B cell (primary cell): ENCODE data around the gene RPTOR. TPM values are rescaled to one million over a fixed set of nuclear protein-coding genes. Genes with fewer than 3 reads are reported as not detected.

Experiments
- ATAC-seq: fragments of 200-7000 bp; cut with Tn5 transposase; one replicate; pipeline ENCODE4 v1.10.0; 2021; ENCODE audit warnings: low read depth, mild to moderate bottlenecking, moderate number of reproducible peaks, moderate library complexity
- CTCF ChIA-PET: fragments of 350-600 bp; sonication (Branson Sonifier 250); formaldehyde crosslinking; loops from one replicate; lab custom pipeline; 2021; ENCODE audit warnings: antibody characterized with exemption, inconsistent platforms; lab: Charles Lee
- POLR2A ChIA-PET: fragments of 350-600 bp; sonication (Branson Sonifier 250); formaldehyde crosslinking; loops from one replicate; lab custom pipeline; 2021; ENCODE audit warnings: antibody characterized with exemption; lab: Charles Lee
- DNase-seq: peaks from one replicate; pipeline ENCODE4 v3.0.0; 2013
- H2AFZ ChIP-seq: 2 replicates; pipeline ENCODE4 v1.6.1; 2012; ENCODE audit warnings: mild to moderate bottlenecking, low read depth, low read length; ENCODE audit not compliant: insufficient read depth, poor library complexity, severe bottlenecking
- H3K27ac ChIP-seq, 2 donors: 1 replicate in 1 of 2; 2 replicates in 1 of 2; pipeline ENCODE4 v1.5.1; 2012 to 2013; ENCODE audit warnings: low read length in 2 of 2, mild to moderate bottlenecking in 2 of 2, moderate library complexity in 1 of 2
- H3K27me3 ChIP-seq, 4 experiments: fragments of 200-600 bp in 1 of 4; sonication (generic) in 1 of 4; replicated peaks in 1 of 4; 1 replicate in 2 of 4; 2 replicates in 2 of 4; pipeline versions ENCODE4 v1.6.1 to v1.7.0; 2013 to 2016; ENCODE audit warnings: low read length in 3 of 4, mild to moderate bottlenecking in 2 of 4, mixed read lengths in 1 of 4, moderate library complexity in 1 of 4; ENCODE audit not compliant: insufficient read depth in 4 of 4, control insufficient read depth in 3 of 4; ENCODE audit errors: control extremely low read depth in 1 of 4
- H3K36me3 ChIP-seq, 2 experiments: replicated peaks in 1 of 2; 1 replicate in 1 of 2; 2 replicates in 1 of 2; pipeline versions ENCODE4 v1.6.1 to v1.7.1; 2013; ENCODE audit warnings: low read length in 1 of 2; ENCODE audit not compliant: insufficient read depth in 2 of 2, control insufficient read depth in 1 of 2; ENCODE audit errors: control extremely low read depth in 1 of 2, extremely low read depth in 1 of 2
- H3K4me1 ChIP-seq, 2 donors: fragments of 200-600 bp in 1 of 2; sonication (generic) in 1 of 2; 1 replicate in 1 of 2; 2 replicates in 1 of 2; pipeline versions ENCODE4 v1.5.1 to v1.6.1; 2013 to 2017; ENCODE audit warnings: low read length in 2 of 2; ENCODE audit not compliant: control insufficient read depth in 2 of 2, insufficient read depth in 2 of 2
- H3K4me2 ChIP-seq: replicated peaks from 2 replicates; pipeline ENCODE3; 2012; ENCODE audit warnings: mild to moderate bottlenecking, low read depth, low read length; ENCODE audit not compliant: poor library complexity, severe bottlenecking
- H3K4me3 ChIP-seq, 5 experiments: fragments of 200-600 bp in 1 of 5; sonication (generic) in 1 of 5; 1 replicate in 3 of 5; 2 replicates in 2 of 5; pipeline versions ENCODE4 v1.5.1 to v1.7.0; 2011 to 2016; ENCODE audit warnings: low read length in 4 of 5, mild to moderate bottlenecking in 4 of 5, low read depth in 2 of 5, control low read depth in 1 of 5, moderate library complexity in 1 of 5; ENCODE audit not compliant: insufficient read depth in 1 of 5; ENCODE audit errors: control extremely low read depth in 1 of 5, extremely low read depth in 1 of 5
- H3K79me2 ChIP-seq: fragments of 200-600 bp; sonication (generic); one replicate; pipeline ENCODE4 v1.6.0; 2016; ENCODE audit warnings: low read length; ENCODE audit not compliant: control insufficient read depth, insufficient read depth
- H3K9ac ChIP-seq: fragments of 200-600 bp; sonication (generic); 2 replicates; pipeline ENCODE4 v1.6.1; 2017; ENCODE audit warnings: mild to moderate bottlenecking, low read length, moderate library complexity
- H3K9me3 ChIP-seq, 3 donors: one replicate each; pipeline versions ENCODE4 v1.6.1 to v1.7.1; 2013; ENCODE audit warnings: low read length in 2 of 3; ENCODE audit not compliant: control insufficient read depth in 2 of 3, insufficient read depth in 1 of 3; ENCODE audit errors: control extremely low read depth in 1 of 3
- H4K20me1 ChIP-seq: 2 replicates; pipeline ENCODE4 v1.6.0; 2012; ENCODE audit warnings: mild to moderate bottlenecking, low read length; ENCODE audit not compliant: insufficient read depth, control insufficient read depth, poor library complexity, severe bottlenecking
- H3K27ac Mint-ChIP-seq: one replicate; pipeline ENCODE4 v1.8.0; 2021; ENCODE audit warnings: mixed read lengths
- H3K27me3 Mint-ChIP-seq: one replicate; pipeline ENCODE4 v1.8.0; 2021; ENCODE audit warnings: mixed read lengths
- H3K4me1 Mint-ChIP-seq: one replicate; pipeline ENCODE4 v1.8.0; 2021; ENCODE audit warnings: mixed read lengths
- H3K4me3 Mint-ChIP-seq: one replicate; pipeline ENCODE4 v1.8.0; 2021; ENCODE audit warnings: mixed read lengths
- H3K9me3 Mint-ChIP-seq: one replicate; pipeline ENCODE4 v1.8.0; 2022; ENCODE audit warnings: mixed read lengths; ENCODE audit not compliant: insufficient read depth
- CTCF ChIP-seq: fragments of 200-600 bp; IDR thresholded peaks from one replicate; pipeline ENCODE4 v1.8.0; 2022; ENCODE audit warnings: antibody characterized with exemption, mild to moderate bottlenecking
- EZH2 ChIP-seq: IDR thresholded peaks from 2 replicates; pipeline ENCODE4 v1.6.1; 2012; ENCODE audit warnings: borderline replicate concordance, low read depth, mild to moderate bottlenecking, moderate library complexity, low read length; ENCODE audit not compliant: insufficient read depth, poor library complexity, severe bottlenecking
- WGBS: methylation state at CpG from one replicate; pipeline ENCODE4 v1.1.5; 2013; ENCODE audit warnings: missing lambda C conversion rate; ENCODE audit not compliant: insufficient coverage; 5-methylcytosine and 5-hydroxymethylcytosine counted together
- intact Hi-C: fragments of 100-400 bp; cut with micrococcal nuclease; formaldehyde crosslinking; loops from one replicate; pipeline ENCODE4 v1.10.0; 2022
- polyA plus RNA-seq: library from polyadenylated mRNA; depleted of rRNA; stranded (reverse); fragments of >200 nt; gene quantifications from 2 replicates; pipeline ENCODE4 v1.2.3, GENCODE V29; 2012
- total RNA-seq, 2 donors: library from RNA; stranded (reverse); fragments of 120-200 nt in 1 of 2; gene quantifications; 1 replicate in 1 of 2; 2 replicates in 1 of 2; pipeline versions ENCODE4 v1.2.3 to v1.2.4, GENCODE V29; 2013 to 2022

RPTOR gene
- total and polyA plus RNA-seq, 2 donors (not counting 1 experiment from before 2014, with no cell fraction given) = 13.4 to 58.8 TPM

- H3K4me2 ChIP-seq = no peak overlapping the region
- H3K4me1 ChIP-seq = peaks cover 17% of the 10 kb centered on the region in 2 donors
These were observed 246.5 kb downstream of the RPTOR start for GRCh38 chr17:80790981-80791742.

More at GRCh38 chr17:80790981-80791742, 246.5 kb downstream of the RPTOR start:
- no peak overlapping the region for H3K9ac ChIP-seq
- TF ChIP-seq EZH2 = no peak
- TF ChIP-seq CTCF = no peak
- no peak overlapping the region for H2AFZ ChIP-seq
- POLR2A ChIA-PET = interaction anchor here (0.6 kb wide), 1 partner anchor 578 kb away, joined by 4 read pairs; no protein-coding TSS in a partner anchor
- peaks cover 16% of the 10 kb centered on the region for H3K79me2 ChIP-seq
- Mint-ChIP-seq H3K4me1 (peaks cover 23% of the 10 kb centered on the region), H3K27ac (peak overlapping the region; percentile 42), H3K9me3 (no peaks in the 10 kb centered on the region), H3K27me3 (no peaks in the 10 kb centered on the region), H3K4me3 (no peak overlapping the region)
- CTCF ChIA-PET = interaction anchor here (0.6 to 1.9 kb wide), 4 partner anchors 15 to 364 kb away, joined by 3 to 6 read pairs (median 4); no protein-coding TSS in a partner anchor
- H3K27me3 ChIP-seq = no peaks in the 10 kb centered on the region
- intact Hi-C loops = no loop called here
- no peak overlapping the region for H3K4me3 ChIP-seq
- no peak for ATAC-seq
- WGBS = 88% methylated on average over 7 of the region's 10 CpGs
- no peaks in the 10 kb centered on the region for H4K20me1 ChIP-seq
- no peak overlapping the region for H3K27ac ChIP-seq
- H3K9me3 ChIP-seq = peaks cover 0 to 6% (median 0%) of the 10 kb centered on the region in 3 donors
- no peak for DNase-seq
- peaks cover 0 to 12% of the 10 kb centered on the region in 2 experiments for H3K36me3 ChIP-seq
